ENCODE measurements around the gene RAPH1.

Gene RAPH1

GRCh38 chr2:203553784-203554183 is 18.7 kb upstream of the RAPH1 start:
- no peak for TF ChIP-seq CEBPB (IDR thresholded peaks at IDR 0.05)
- TF ChIP-seq, protein P1, sequence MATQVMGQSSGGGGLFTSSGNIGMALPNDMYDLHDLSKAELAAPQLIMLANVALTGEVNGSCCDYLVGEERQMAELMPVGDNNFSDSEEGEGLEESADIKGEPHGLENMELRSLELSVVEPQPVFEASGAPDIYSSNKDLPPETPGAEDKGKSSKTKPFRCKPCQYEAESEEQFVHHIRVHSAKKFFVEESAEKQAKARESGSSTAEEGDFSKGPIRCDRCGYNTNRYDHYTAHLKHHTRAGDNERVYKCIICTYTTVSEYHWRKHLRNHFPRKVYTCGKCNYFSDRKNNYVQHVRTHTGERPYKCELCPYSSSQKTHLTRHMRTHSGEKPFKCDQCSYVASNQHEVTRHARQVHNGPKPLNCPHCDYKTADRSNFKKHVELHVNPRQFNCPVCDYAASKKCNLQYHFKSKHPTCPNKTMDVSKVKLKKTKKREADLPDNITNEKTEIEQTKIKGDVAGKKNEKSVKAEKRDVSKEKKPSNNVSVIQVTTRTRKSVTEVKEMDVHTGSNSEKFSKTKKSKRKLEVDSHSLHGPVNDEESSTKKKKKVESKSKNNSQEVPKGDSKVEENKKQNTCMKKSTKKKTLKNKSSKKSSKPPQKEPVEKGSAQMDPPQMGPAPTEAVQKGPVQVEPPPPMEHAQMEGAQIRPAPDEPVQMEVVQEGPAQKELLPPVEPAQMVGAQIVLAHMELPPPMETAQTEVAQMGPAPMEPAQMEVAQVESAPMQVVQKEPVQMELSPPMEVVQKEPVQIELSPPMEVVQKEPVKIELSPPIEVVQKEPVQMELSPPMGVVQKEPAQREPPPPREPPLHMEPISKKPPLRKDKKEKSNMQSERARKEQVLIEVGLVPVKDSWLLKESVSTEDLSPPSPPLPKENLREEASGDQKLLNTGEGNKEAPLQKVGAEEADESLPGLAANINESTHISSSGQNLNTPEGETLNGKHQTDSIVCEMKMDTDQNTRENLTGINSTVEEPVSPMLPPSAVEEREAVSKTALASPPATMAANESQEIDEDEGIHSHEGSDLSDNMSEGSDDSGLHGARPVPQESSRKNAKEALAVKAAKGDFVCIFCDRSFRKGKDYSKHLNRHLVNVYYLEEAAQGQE (IDR thresholded peaks at IDR 0.05; ENCODE audit: low read depth): no peak
- TF ChIP-seq EGR1 (IDR thresholded peaks at IDR 0.05): no peak
- TF ChIP-seq, protein P2, sequence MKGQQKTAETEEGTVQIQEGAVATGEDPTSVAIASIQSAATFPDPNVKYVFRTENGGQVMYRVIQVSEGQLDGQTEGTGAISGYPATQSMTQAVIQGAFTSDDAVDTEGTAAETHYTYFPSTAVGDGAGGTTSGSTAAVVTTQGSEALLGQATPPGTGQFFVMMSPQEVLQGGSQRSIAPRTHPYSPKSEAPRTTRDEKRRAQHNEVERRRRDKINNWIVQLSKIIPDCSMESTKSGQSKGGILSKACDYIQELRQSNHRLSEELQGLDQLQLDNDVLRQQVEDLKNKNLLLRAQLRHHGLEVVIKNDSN (IDR thresholded peaks at IDR 0.05): no peak
- TF ChIP-seq TCF12 (IDR thresholded peaks at IDR 0.05; ENCODE audit: low read depth): no peak
- no peak for TF ChIP-seq ZBTB7A (IDR thresholded peaks at IDR 0.05; ENCODE audit: low read depth)
- TF ChIP-seq, protein P3, sequence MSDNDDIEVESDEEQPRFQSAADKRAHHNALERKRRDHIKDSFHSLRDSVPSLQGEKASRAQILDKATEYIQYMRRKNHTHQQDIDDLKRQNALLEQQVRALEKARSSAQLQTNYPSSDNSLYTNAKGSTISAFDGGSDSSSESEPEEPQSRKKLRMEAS (IDR thresholded peaks at IDR 0.05): no peak
- no peak for TF ChIP-seq TEAD4 (IDR thresholded peaks at IDR 0.05)
- TF ChIP-seq RAD21 (IDR thresholded peaks at IDR 0.05; ENCODE audit: low read depth): no peak

- TF ChIP-seq CREB1 (IDR thresholded peaks at IDR 0.05; ENCODE audit: low read depth): no peak
- TF ChIP-seq CEBPB (IDR thresholded peaks at IDR 0.05): peak; percentile 93
- peak; percentile 30; the same call in 1 of the 2 replicates for TF ChIP-seq EGR1 (IDR thresholded peaks at IDR 0.05)
- TF ChIP-seq, protein P3 (IDR thresholded peaks at IDR 0.05): no peak
These were observed 16.7 kb upstream of the RAPH1 start for GRCh38 chr2:203551778-203552177.

DNA sequence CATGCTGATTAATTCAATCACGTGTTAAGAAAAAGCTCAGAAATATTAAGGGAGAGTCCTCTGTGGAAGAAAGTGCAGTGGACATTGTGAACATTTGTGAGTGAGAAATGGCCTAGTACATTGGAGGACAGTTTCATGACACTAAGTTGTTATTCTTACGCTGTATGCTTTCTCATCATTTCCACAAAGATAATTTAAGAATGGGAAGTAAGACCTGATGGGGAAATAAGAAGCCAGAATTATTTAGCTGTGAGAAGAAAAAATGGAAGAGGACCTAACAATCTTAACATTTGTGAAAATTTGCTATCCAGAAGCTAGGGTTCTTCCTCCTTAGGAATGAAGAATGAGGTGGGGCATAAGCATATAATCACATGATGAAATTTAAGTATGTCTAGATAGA is 15.2 kb upstream of the RAPH1 start:
- TF ChIP-seq YY1 (IDR thresholded peaks at IDR 0.05; ENCODE audit: low read depth): no peak
- TF ChIP-seq CEBPB (IDR thresholded peaks at IDR 0.05): no peak
- TF ChIP-seq TAF1 (IDR thresholded peaks at IDR 0.05; ENCODE audit: low read depth): no peak
- TF ChIP-seq, protein P1 (IDR thresholded peaks at IDR 0.05; ENCODE audit: low read depth): no peak
- TF ChIP-seq NFIC (IDR thresholded peaks at IDR 0.05): no peak
- TF ChIP-seq CREB1 (IDR thresholded peaks at IDR 0.05; ENCODE audit: low read depth): no peak
- TF ChIP-seq FOXM1 (IDR thresholded peaks at IDR 0.05; ENCODE audit: borderline replicate concordance, low read depth): no peak
- no peak for TF ChIP-seq EGR1 (IDR thresholded peaks at IDR 0.05)
- TF ChIP-seq, protein P3 (IDR thresholded peaks at IDR 0.05): no peak
- no peak for TF ChIP-seq TEAD4 (IDR thresholded peaks at IDR 0.05)
- no peak for TF ChIP-seq RAD21 (IDR thresholded peaks at IDR 0.05; ENCODE audit: low read depth)
- no peak for TF ChIP-seq ZBTB7A (IDR thresholded peaks at IDR 0.05; ENCODE audit: low read depth)

DNA sequence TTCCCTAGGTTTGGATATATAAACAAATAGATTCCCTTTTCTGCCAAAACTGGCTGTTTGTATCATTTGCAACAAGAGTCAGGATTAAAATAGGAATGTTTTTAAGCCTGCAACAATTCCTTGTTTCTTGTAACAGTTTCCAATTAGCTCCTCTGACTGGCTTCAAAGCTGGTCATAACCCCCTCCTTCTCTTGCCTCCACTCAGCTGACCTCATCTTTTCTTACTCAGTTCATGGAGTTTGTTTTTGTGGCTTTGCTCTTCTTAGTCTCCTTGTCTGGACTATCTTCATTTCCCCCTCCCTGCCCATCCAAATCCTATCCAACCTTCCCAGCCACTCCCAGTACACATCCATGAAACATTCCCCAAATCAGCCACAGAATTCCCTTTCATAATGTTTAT is 14.3 kb upstream of the RAPH1 start:
- TF ChIP-seq RAD21 (IDR thresholded peaks at IDR 0.05; ENCODE audit: low read depth) (no peak), ZBTB7A (IDR thresholded peaks at IDR 0.05; ENCODE audit: low read depth) (no peak), EP300 (IDR thresholded peaks at IDR 0.05; ENCODE audit: borderline replicate concordance) (no peak), CEBPB (IDR thresholded peaks at IDR 0.05) (no peak), TEAD4 (IDR thresholded peaks at IDR 0.05) (no peak), TAF1 (IDR thresholded peaks at IDR 0.05; ENCODE audit: low read depth) (no peak), YY1 (IDR thresholded peaks at IDR 0.05; ENCODE audit: low read depth) (no peak), EGR1 (IDR thresholded peaks at IDR 0.05) (no peak), NFIC (IDR thresholded peaks at IDR 0.05) (no peak), TCF12 (IDR thresholded peaks at IDR 0.05; ENCODE audit: low read depth) (no peak)
- TF ChIP-seq, protein P2 (IDR thresholded peaks at IDR 0.05): no peak
- TF ChIP-seq, protein P1 (IDR thresholded peaks at IDR 0.05; ENCODE audit: low read depth): no peak
- TF ChIP-seq, protein P3 (IDR thresholded peaks at IDR 0.05): no peak

Measured in Ishikawa (cell line).